CD4-positive, alpha-beta T cell treated with Interleukin-6 at 100 ng/mL for 8 hours (primary cell): ENCODE results near the gene CHRDL1.
"Not testable (repeated sequence)": the region's sequence is repeated elsewhere in the genome, so short reads cannot be mapped to it uniquely, and the experiment has no call there.

Source experiments
- DNase-seq: peaks from one replicate; pipeline ENCODE4 v3.0.0-alpha.2; 2020; ENCODE audit warnings: mixed read lengths, low spot score

Gene CHRDL1

GRCh38 chrX:110795645-110796406, at the start of gene CHRDL1:
Gene CHRDL1, minus strand, starts transcription at chrX:110795817. Its CDS starts 3,636 bp downstream, at chrX:110792181.
- no peak for DNase-seq

GRCh38 chrX:110836982-110837381, 41.4 kb upstream of the CHRDL1 start:
- DNase-seq: no peak

GRCh38 chrX:110836451-110836850, 40.8 kb upstream of the CHRDL1 start:
- DNase-seq: no peak

GRCh38 chrX:110836001-110836400, 40.4 kb upstream of the CHRDL1 start:
- DNase-seq: no peak

GRCh38 chrX:110825972-110826371, 30.4 kb upstream of the CHRDL1 start:
- no peak for DNase-seq

- DNase-seq: not testable (repeated sequence)
Measured at GRCh38 chrX:110816543-110816942, 20.9 kb upstream of the CHRDL1 start.

- DNase-seq: no peak
Measured at GRCh38 chrX:110806145-110806544, 10.5 kb upstream of the CHRDL1 start.

GRCh38 chrX:110805303-110805702, 9.7 kb upstream of the CHRDL1 start:
- DNase-seq: no peak

GRCh38 chrX:110804446-110804845, 8.8 kb upstream of the CHRDL1 start:
- DNase-seq: no peak

GRCh38 chrX:110803506-110803905, 7.9 kb upstream of the CHRDL1 start:
- no peak for DNase-seq

GRCh38 chrX:110796407-110796697, 735 bp upstream of the CHRDL1 start:
- DNase-seq: no peak

GRCh38 chrX:110794601-110795000, 1.0 kb downstream of the CHRDL1 start:
- no peak for DNase-seq

- no peak for DNase-seq
Measured at GRCh38 chrX:110791071-110791470, 4.5 kb downstream of the CHRDL1 start.

GRCh38 chrX:110786486-110786885, 9.1 kb downstream of the CHRDL1 start:
- DNase-seq: no peak

- no peak for DNase-seq
Measured at GRCh38 chrX:110759785-110760184, 35.8 kb downstream of the CHRDL1 start.

- DNase-seq: no peak
Measured at GRCh38 chrX:110758781-110759422, 36.7 kb downstream of the CHRDL1 start.

- no peak for DNase-seq
Measured at GRCh38 chrX:110755611-110756010, 40.0 kb downstream of the CHRDL1 start.

GRCh38 chrX:110755061-110755460, 40.6 kb downstream of the CHRDL1 start:
- DNase-seq: no peak

- DNase-seq: no peak
Measured at GRCh38 chrX:110750526-110751189, 45.0 kb downstream of the CHRDL1 start.

- DNase-seq: no peak
Measured at GRCh38 chrX:110748256-110748806, 47.3 kb downstream of the CHRDL1 start.

- no peak for DNase-seq
Measured at GRCh38 chrX:110746014-110746413, 49.6 kb downstream of the CHRDL1 start.

GRCh38 chrX:110745288-110745687, 50.3 kb downstream of the CHRDL1 start:
- no peak for DNase-seq
